ENCODE results near the gene CDH8.

Gene CDH8, protein sequence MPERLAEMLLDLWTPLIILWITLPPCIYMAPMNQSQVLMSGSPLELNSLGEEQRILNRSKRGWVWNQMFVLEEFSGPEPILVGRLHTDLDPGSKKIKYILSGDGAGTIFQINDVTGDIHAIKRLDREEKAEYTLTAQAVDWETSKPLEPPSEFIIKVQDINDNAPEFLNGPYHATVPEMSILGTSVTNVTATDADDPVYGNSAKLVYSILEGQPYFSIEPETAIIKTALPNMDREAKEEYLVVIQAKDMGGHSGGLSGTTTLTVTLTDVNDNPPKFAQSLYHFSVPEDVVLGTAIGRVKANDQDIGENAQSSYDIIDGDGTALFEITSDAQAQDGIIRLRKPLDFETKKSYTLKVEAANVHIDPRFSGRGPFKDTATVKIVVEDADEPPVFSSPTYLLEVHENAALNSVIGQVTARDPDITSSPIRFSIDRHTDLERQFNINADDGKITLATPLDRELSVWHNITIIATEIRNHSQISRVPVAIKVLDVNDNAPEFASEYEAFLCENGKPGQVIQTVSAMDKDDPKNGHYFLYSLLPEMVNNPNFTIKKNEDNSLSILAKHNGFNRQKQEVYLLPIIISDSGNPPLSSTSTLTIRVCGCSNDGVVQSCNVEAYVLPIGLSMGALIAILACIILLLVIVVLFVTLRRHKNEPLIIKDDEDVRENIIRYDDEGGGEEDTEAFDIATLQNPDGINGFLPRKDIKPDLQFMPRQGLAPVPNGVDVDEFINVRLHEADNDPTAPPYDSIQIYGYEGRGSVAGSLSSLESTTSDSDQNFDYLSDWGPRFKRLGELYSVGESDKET

GRCh38 chr16:62036101-62036801 lies at the start of gene CDH8:
TSS of gene CDH8 (minus strand) at chr16:62036438. CDS start at chr16:62021403, 15,035 bp downstream.
- no peak for DNase-seq

GRCh38 chr16:62079236-62079635 lies 43.0 kb upstream of the CDH8 start:
- no peak for DNase-seq

- DNase-seq, result no peak
Measured at GRCh38 chr16:62077998-62078397, 41.8 kb upstream of the CDH8 start.

- no peak for DNase-seq
Measured at GRCh38 chr16:62076886-62077285, 40.6 kb upstream of the CDH8 start.

GRCh38 chr16:62068747-62069146 lies 32.5 kb upstream of the CDH8 start:
- peak; percentile 19 for DNase-seq

DNA sequence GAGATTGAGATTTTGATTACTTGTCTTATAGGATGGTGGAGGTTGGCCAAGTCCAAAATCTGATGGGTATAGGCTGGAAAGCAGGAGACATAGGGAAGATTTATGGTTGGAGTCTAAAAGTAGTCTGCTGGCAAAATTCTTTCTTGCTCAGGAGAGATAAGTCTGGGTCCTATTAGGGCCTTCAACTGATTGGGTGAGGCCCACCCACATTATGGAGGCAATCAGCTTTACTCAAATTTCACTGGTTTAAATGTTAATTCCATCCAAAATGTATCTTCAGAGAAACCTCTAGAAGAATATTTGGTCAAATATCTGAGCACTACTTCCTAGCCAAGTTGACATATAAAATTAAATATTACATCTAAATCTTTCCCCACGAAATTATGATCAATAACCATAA lies 31.7 kb upstream of the CDH8 start:
- no peak for DNase-seq

DNA sequence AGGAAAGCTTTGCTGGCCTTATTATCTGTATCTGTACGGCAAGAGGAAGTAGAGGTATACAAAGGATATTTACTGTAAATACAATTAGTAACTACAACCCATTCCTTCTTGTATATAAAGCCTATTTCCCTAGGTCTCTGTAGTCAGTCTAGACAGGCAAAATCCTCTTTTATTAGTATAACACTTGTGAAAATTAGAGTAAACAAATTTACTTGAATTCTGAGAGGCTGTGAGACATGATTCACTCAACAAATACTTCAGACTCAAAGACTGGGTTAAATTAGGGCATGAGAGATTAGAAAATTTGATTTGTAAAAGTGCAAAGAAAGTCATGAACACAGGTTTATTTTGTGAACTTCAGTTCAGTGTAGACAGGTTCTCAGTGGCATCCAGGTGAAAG lies 30.9 kb upstream of the CDH8 start:
- DNase-seq, result no peak

DNA sequence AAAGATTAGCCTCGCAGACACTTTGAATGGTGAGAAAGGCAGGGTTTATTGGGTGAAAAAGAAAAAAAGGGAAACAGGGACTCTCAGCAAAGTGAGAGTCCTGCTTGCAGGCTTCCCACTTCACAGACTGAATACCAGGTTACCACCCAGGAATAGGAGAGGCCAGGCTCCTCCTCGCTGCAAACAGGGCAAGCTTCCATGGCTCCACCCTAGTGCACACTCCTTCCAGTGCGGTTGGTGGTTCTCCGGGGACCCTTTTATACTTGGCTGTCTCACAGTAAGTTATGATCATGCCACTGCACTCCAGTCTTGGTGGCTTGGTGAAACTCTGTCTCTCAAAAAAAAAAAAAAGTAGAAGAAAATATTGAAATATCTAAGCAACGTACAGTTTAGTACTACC lies 30.5 kb upstream of the CDH8 start:
- no peak for DNase-seq

GRCh38 chr16:62064173-62064572 lies 27.9 kb upstream of the CDH8 start:
- no peak for DNase-seq

- DNase-seq, result no peak
Measured at GRCh38 chr16:62060089-62060488, 23.9 kb upstream of the CDH8 start.

DNA sequence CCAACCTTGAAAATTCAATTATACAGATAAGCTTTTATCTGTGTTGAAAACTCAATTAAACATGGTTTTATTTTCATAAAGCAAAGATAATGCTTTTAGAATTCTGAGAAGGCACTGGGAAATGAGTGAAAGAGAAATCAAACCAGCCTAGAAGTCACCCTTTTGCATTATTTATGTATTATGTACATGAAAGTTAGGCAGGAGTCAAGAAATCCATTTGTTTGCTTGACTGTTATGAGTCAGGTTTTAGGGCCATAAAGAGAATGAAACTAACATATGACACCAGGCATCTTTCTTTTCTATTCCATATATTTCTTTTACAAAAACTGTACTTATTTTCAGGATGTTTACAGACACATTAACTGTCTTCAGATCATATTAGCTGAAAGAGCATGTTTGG lies 23.3 kb upstream of the CDH8 start:
- no peak for DNase-seq

- DNase-seq, result no peak
Measured at GRCh38 chr16:62058412-62058811, 22.2 kb upstream of the CDH8 start.

DNA sequence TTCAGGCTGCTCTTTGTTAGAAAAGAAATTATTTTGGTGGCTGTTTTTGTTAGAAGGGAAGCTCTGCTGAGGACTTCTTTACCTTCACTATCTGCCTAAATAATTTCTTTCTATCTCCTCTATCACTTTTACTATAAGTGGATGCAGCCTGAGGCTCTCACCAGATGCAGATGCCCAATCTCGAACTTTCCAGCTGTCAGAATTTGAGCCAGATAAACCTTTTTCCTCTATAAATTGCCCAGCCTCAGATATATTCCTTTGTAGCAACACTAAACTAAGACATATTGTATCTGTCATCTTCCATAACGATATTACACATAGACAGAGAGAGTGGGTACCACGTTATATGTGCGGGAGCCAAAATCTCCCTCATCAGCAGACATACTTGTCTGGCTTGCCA lies 15.7 kb upstream of the CDH8 start:
- no peak for DNase-seq

GRCh38 chr16:62050793-62051192 lies 14.6 kb upstream of the CDH8 start:
- DNase-seq, result no peak

- DNase-seq, result no peak
Measured at GRCh38 chr16:62046801-62047200, 10.6 kb upstream of the CDH8 start.

- DNase-seq, result peak; percentile 0
Measured at GRCh38 chr16:62041401-62041800, 5.2 kb upstream of the CDH8 start.

DNA sequence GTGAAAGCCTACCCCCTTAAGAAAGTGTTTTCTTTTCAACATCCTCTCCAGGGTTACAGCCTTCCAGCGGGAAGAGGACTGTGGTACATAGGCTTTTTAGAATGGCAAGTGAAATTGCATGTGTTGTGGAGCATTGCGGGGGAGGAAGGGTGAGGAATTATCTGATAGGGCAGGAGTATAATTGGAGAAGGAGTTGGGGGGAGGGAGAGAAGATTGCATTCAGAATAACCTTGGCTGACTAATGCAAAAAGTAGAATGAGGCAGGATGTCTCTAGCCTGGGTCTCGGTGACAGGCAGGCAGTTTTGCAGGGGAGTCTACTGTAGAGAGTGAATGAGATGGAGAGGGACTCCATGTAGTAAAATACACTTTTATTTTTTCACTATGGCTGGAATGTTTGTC lies 2.4 kb upstream of the CDH8 start:
- DNase-seq, result no peak

DNA sequence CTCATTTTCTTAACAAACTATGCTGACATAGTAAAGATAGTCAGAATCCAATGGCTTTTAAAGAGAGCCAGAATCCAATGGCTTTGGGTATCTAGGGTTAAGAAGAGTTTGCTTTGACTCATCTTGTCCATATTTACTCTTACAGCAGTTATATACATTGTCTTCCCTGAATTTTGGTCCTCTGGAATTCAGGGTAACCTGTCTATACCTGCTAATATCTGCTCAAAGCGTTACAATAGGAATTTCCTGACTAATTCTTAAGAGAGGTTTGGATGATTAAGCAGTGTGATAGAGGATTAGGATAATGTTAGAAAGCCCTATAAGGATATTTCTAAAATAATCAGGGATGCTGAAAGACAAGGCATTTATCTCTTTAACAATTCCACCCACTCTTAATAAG lies 2.0 kb upstream of the CDH8 start:
- DNase-seq, result no peak

DNA sequence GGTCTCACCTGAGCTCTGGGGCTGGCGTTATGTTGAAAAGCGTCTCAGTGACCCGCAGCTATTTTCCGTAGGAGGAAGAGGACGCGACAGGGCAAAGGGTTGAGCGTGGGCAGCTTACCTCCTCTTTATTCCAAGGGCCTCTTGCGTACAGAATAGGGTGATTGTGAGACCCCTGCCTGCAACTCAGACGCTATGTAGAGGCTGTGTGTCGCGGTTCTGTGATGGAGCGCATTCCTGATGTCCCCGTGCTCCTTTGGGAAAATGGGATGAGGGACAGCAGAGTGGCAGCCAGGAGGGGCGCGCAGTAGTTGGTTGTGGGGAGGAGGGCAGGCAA lies 531 bp upstream of the CDH8 start:
- no peak for DNase-seq

DNA sequence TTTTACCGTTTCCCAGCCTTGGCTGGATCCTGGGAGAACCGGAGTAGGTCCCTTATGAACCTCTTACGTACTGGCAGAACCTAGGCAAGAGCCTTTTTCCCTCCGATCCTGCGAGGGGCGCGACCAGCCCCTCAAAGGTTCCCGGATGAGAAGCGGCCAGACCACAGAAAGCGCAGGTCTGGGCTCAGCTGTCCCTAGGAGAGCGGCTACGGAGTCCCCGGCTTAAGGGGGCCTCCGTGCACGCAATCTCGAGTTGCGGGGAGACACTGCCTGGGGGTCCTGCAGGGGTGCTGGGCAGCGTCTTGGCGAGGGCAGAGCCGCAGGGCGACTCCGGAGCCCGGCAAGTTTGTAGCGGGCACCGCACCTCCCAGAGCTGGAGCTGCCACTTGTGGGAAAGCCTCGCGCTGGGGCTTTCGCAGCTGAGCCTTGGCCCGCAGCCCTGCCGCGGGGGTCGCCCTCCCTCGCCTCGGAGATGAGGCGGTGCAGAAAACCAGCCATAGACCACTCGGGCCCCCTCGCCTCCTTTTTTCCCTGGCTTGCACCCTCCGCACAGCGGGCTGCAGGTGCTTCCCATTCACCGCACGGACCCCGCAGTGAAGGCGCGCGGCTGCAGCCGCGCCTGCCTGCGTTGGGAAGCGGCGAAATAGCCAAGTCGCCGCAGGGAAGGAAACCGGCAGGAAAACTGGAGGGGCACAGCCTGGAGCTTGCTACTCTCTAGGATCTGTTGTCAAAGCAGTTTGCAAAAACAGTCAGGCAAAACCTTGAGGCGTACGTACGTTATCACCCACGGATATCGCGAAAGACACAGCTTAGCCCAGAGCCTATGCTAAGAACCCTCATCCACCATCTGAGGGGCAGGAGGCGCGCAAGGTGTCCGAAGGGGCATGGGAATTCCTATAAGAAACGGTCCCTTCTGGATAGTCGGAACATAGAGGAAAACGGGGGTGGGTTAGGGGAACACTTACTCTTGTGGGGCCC lies 834 bp downstream of the CDH8 start:
- DNase-seq, result no peak

DNA sequence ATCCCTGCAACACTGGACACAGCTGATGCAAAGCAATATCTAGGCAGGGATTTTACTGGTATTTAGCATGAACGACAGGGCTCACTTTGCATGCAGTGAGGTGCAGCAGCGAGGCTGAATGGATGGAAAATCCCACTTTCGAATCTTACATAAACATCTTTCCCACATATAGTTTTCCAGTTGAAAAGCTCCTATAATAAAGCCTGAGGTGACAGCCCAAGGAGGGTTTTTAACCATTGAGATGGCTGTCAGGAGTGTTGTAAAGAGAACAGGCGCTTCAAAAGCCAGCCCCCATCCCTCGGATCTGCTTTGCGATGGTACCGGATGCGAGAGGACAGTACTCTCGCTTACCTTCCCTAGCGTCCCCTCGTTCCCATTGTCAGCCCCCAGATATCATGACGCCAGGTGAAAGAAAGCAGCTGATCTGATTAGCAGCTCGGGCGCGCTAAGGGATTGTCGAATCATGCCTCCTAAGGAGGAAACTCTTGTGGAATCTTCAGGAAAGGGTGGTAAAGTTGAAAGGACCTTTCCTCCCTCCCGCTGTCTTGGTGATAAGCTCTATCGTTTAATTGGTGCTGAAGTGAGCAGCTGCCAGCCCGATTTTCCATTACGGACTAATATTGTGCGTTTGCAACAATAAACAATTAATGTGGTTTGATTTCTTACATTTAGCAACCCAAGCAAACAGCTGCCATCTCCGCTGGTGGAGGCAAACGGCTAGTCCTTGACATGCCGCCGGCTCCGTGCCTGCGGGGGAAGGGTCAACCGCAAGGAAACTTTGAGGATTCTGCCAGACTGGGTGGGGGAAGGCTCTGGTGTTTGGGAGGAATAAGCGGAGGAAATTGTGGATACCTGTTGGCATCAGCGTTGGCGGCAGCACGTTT lies 1.8 kb downstream of the CDH8 start:
- DNase-seq, result no peak

GRCh38 chr16:62033065-62033464 lies 3.2 kb downstream of the CDH8 start:
- no peak for DNase-seq
